Measurements from ENCODE around the gene AZGP1. TPM values are rescaled to one million over a fixed set of nuclear protein-coding genes. Genes with fewer than 3 reads are reported as not detected.
"Not testable (repeated sequence)": the region's sequence is repeated elsewhere in the genome, so short reads cannot be mapped to it uniquely, and the experiment has no call there.

AZGP1 gene
- total and polyA plus RNA-seq, 4 donors = 0.79 to 6.3 (median 3.8) TPM

DNA sequence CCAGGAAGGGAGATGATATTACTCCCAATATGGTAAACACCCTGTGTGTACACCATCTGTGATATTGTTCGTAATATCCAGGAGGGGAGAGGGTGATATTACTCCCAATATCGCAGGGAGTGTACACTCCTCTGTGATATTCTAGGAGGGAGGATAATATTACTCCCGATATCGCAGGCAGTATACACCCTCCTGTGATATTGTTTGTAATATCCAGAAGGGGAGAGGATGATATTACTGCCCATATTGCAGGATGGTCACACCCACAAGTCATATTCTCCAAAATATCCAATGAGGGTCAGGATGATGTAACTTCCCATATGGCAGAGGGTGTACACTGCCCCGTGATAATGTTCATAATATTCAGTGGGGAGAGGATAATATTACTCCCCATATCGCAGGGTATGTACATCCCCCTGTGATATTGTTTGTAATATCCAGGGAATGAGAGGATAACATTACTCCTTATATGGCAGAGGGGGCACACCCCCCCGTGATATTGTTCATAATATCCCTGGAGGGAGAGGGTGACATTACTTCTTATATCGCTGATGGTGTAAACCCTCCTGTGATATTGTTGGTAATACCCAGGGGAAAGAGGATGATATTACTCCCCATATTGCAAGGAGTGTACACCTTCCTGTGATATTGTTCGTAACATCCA lies 17.1 kb downstream of the AZGP1 start:
- DNase-seq (ENCODE audit: low read depth in 4 of 6, low spot score in 6 of 6) = no peak
- H3K9me3 ChIP-seq (ENCODE audit: control insufficient read depth, insufficient read depth, low read length) = no peaks in the 10 kb centered on the region
- no peaks in the 10 kb centered on the region for H3K4me1 ChIP-seq (ENCODE audit: control insufficient read depth, insufficient read depth, low read length)
- WGBS (ENCODE audit: insufficient coverage) = no CpG with 5 or more reads among the region's 9 CpGs
- H3K4me3 ChIP-seq (ENCODE audit: low read depth, low read length) = no peak overlapping the region
- no peak overlapping the region for H3K27ac ChIP-seq (ENCODE audit: low read depth, low read length)
- no peaks in the 10 kb centered on the region for H3K36me3 ChIP-seq (ENCODE audit: control insufficient read depth, insufficient read depth, low read length)
- peaks cover 16% of the 10 kb centered on the region for H3K27me3 ChIP-seq (ENCODE audit: control insufficient read depth, insufficient read depth, low read length)

DNA sequence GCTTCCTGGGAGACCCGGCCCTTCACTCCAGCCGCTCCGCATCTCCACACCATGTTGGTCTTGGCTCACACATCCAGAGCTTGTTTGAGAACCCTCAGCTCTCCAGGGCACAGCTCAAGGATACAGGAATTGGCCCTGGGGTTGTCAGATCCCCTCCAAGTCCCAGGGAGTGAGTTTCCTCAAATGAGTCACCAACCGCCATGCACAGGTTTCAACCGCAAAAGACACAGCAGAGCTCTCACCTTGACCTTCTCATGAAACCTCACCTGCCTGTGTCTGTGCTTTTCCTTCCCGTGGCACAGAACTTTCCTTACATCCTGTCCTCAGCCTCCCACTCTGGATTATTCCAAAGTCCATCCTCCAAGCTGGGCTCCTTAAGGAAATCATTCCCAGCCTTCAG lies 20.6 kb downstream of the AZGP1 start:
- Histone ChIP-seq H3K36me3 (ENCODE audit: control insufficient read depth, insufficient read depth, low read length) (no peaks in the 10 kb centered on the region), H3K4me3 (ENCODE audit: low read depth, low read length) (no peak overlapping the region), H3K27ac (ENCODE audit: low read depth, low read length) (no peak overlapping the region), H3K9me3 (ENCODE audit: control insufficient read depth, insufficient read depth, low read length) (no peaks in the 10 kb centered on the region), H3K27me3 (ENCODE audit: control insufficient read depth, insufficient read depth, low read length) (peaks cover 2% of the 10 kb centered on the region), H3K4me1 (ENCODE audit: control insufficient read depth, insufficient read depth, low read length) (no peaks in the 10 kb centered on the region)
- 90% methylated on average over 6 of the region's 6 CpGs for WGBS (ENCODE audit: insufficient coverage)
- no peak for DNase-seq (ENCODE audit: low read depth in 4 of 6, low spot score in 6 of 6)

DNA sequence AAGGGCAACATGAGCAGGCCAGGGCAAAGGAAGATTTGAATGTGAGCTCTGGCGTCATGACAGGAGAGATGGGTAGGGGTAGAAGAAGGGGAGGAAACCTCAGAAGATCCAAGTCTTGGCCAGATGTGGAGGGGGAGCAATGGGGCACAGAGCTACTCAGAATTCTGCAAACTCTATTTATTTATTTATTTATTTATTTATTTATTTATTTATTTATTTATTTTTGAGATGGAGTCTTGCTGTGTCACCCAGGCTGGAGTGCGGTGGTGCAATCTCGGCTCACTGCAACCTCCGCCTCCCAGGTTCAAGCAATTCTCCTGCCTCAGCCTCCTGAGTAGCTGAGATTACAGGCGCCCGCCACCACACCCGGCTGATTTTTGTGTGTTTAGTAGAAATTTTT lies 21.2 kb downstream of the AZGP1 start:
- not testable (repeated sequence) for H3K4me1 ChIP-seq (ENCODE audit: control insufficient read depth, insufficient read depth, low read length); H3K27me3 ChIP-seq (ENCODE audit: control insufficient read depth, insufficient read depth, low read length); H3K36me3 ChIP-seq (ENCODE audit: control insufficient read depth, insufficient read depth, low read length); DNase-seq (ENCODE audit: low read depth in 4 of 6, low spot score in 6 of 6); H3K27ac ChIP-seq (ENCODE audit: low read depth, low read length); H3K9me3 ChIP-seq (ENCODE audit: control insufficient read depth, insufficient read depth, low read length); H3K4me3 ChIP-seq (ENCODE audit: low read depth, low read length)
- WGBS (ENCODE audit: insufficient coverage) = 81% methylated on average over 4 of the region's 7 CpGs

DNA sequence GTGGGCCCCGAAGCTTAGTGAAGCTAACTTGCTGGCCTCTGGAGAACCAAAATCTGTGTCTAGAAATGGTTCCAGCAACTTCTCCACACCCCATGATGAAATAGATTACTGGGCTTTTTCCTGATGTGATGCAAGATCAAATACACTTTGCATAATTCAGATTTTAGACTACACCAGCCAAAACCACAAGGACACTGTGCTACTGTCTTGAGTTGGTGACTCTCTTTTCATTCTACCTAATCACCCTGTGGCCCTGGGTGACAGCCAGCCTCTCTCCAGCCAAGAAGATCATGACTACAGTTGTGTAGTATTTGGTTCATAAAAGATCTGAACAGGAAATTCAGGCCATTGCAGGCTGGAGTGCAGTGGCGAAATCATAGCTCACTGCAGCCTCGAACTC lies 22.2 kb downstream of the AZGP1 start:
- 95% methylated on average over 2 of the region's 3 CpGs for WGBS (ENCODE audit: insufficient coverage)
- H3K4me3 ChIP-seq (ENCODE audit: low read depth, low read length) = no peak overlapping the region
- H3K36me3 ChIP-seq (ENCODE audit: control insufficient read depth, insufficient read depth, low read length) = no peaks in the 10 kb centered on the region
- H3K27me3 ChIP-seq (ENCODE audit: control insufficient read depth, insufficient read depth, low read length) = no peaks in the 10 kb centered on the region
- no peaks in the 10 kb centered on the region for H3K4me1 ChIP-seq (ENCODE audit: control insufficient read depth, insufficient read depth, low read length)
- no peaks in the 10 kb centered on the region for H3K9me3 ChIP-seq (ENCODE audit: control insufficient read depth, insufficient read depth, low read length)
- DNase-seq (ENCODE audit: low read depth in 4 of 6, low spot score in 6 of 6) = no peak
- no peak overlapping the region for H3K27ac ChIP-seq (ENCODE audit: low read depth, low read length)

DNA sequence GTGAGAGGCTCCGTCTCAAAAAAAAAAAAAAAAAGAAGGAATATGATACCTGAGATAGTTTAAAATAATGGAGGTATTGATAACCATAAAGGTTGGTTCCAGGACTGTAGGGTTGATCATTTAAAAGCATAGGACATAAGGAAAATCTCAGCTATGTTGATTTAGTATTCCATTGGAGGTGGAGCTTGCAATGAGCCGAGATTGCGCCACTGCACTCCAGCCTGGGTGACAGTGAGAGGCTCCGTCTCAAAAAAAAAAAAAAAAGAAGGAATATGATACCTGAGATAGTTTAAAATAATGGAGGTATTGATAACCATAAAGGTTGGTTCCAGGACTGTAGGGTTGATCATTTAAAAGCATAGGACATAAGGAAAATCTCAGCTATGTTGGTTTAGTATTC lies 23.2 kb downstream of the AZGP1 start:
- not testable (repeated sequence) for H3K9me3 ChIP-seq (ENCODE audit: control insufficient read depth, insufficient read depth, low read length); H3K27ac ChIP-seq (ENCODE audit: low read depth, low read length); H3K27me3 ChIP-seq (ENCODE audit: control insufficient read depth, insufficient read depth, low read length); H3K4me1 ChIP-seq (ENCODE audit: control insufficient read depth, insufficient read depth, low read length); H3K36me3 ChIP-seq (ENCODE audit: control insufficient read depth, insufficient read depth, low read length); DNase-seq (ENCODE audit: low read depth in 4 of 6, low spot score in 6 of 6); H3K4me3 ChIP-seq (ENCODE audit: low read depth, low read length)
- WGBS (ENCODE audit: insufficient coverage) = no CpG with 5 or more reads among the region's 4 CpGs

DNA sequence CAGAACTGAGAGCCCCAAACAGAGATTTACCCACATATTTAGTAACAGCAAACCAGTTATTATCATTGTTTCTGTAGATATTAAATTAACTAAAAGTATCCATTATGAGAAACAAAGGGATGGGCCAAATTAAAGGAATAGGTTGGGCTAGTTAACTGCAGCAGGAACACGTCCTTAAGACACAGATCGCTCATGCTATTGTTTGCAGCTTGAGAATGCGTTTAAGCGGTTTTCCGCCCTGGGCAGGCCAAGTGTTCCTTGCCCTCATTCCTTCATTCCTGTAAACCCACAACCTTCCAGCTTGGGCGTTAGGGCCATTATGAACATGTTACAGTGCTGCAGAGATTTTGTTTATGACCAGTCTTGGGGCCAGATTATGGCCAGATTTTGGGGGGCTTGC lies 25.0 kb downstream of the AZGP1 start:
- not testable (repeated sequence) for H3K36me3 ChIP-seq (ENCODE audit: control insufficient read depth, insufficient read depth, low read length); DNase-seq (ENCODE audit: low read depth in 4 of 6, low spot score in 6 of 6); H3K27ac ChIP-seq (ENCODE audit: low read depth, low read length); H3K4me1 ChIP-seq (ENCODE audit: control insufficient read depth, insufficient read depth, low read length); H3K9me3 ChIP-seq (ENCODE audit: control insufficient read depth, insufficient read depth, low read length); H3K27me3 ChIP-seq (ENCODE audit: control insufficient read depth, insufficient read depth, low read length); H3K4me3 ChIP-seq (ENCODE audit: low read depth, low read length)
- WGBS (ENCODE audit: insufficient coverage) = 50% methylated on average over 1 of the region's 6 CpGs

DNA sequence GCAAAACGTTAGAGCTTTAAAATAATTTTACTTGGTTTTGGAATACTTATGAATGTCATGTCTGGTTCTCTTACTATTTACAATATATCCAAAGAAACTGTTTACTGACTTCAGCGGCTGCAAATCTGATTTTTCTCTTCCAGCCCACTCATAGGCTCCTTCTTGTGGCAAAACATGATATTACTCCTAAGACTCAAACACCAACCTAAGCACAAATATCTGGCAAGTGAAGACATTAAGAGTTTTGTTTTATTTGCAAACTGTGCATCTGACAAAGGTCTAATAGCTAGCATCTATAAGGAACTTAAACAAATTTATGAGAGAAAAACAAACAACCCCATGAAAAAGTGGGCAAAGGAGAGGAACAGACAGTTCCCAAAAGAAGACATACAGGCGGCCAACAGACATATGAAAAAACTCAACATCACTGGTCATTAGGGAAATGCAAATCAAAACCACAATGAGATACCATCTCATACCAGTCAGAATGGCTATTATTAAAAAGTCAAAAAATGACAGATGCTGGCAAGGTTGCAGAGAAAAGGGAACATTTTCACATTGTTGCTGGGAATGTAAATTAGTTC lies 26.1 kb downstream of the AZGP1 start:
- DNase-seq (ENCODE audit: low read depth in 4 of 6, low spot score in 6 of 6) = peak in 2 of 6 donors; percentile 11 to 13
- H3K27me3 ChIP-seq (ENCODE audit: control insufficient read depth, insufficient read depth, low read length) = no peaks in the 10 kb centered on the region
- no peak overlapping the region for H3K27ac ChIP-seq (ENCODE audit: low read depth, low read length)
- no CpG with 5 or more reads among the region's 3 CpGs for WGBS (ENCODE audit: insufficient coverage)
- H3K9me3 ChIP-seq (ENCODE audit: control insufficient read depth, insufficient read depth, low read length) = no peaks in the 10 kb centered on the region
- H3K36me3 ChIP-seq (ENCODE audit: control insufficient read depth, insufficient read depth, low read length) = no peaks in the 10 kb centered on the region
- no peak overlapping the region for H3K4me3 ChIP-seq (ENCODE audit: low read depth, low read length)
- H3K4me1 ChIP-seq (ENCODE audit: control insufficient read depth, insufficient read depth, low read length) = no peaks in the 10 kb centered on the region

DNA sequence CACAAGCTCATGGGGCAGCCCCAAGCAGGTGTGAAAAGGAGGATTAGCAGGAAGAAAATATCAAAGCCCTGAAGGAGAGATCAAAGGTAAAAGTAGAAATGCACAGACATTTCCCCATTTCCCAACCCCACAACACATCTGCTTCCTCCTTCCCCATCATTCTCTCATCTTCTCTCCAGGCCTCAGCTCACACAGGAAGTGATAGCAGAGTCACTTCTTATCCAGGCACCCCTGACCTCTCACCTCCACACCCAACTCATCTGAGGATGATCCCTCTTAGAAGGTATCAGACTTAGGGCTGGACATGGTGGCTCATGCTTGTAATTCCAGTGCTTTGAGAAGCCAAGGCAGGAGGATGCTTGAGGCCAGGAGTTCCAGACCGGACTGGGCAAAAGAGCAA lies 28.2 kb downstream of the AZGP1 start:
- 83% methylated on average over 1 of the region's 1 CpG for WGBS (ENCODE audit: insufficient coverage)
- no peaks in the 10 kb centered on the region for H3K9me3 ChIP-seq (ENCODE audit: control insufficient read depth, insufficient read depth, low read length)
- no peaks in the 10 kb centered on the region for H3K36me3 ChIP-seq (ENCODE audit: control insufficient read depth, insufficient read depth, low read length)
- no peak for DNase-seq (ENCODE audit: low read depth in 4 of 6, low spot score in 6 of 6)
- H3K4me1 ChIP-seq (ENCODE audit: control insufficient read depth, insufficient read depth, low read length) = no peaks in the 10 kb centered on the region
- no peaks in the 10 kb centered on the region for H3K27me3 ChIP-seq (ENCODE audit: control insufficient read depth, insufficient read depth, low read length)
- no peak overlapping the region for H3K4me3 ChIP-seq (ENCODE audit: low read depth, low read length)
- H3K27ac ChIP-seq (ENCODE audit: low read depth, low read length) = no peak overlapping the region

DNA sequence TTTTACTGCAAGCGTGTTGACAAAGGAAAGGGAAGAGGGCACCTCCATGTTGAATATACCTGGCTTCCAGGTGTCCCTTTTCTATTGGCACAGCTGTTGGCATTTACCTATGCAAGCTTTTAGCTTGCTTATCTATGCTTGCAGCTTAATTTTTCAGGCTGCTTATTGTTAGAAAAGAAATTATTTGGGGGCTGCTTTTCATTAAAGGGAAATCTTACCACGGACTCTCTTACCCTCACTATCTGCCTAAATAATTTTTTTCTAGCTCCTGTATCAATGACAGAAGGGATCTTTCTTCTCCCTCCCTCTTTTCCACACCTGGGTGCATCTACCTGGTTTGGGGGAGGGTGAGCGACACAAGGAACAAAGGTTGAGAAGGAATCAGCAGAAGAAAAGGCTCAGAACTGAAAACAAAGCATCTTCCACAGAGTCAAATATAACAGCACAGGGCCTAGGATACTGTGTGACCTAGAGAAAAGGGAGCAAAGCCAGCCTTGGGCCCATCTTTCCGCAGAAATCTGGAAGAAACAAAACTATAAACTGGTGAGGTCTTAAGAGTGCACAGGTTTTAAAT lies 31.2 kb downstream of the AZGP1 start:
- DNase-seq (ENCODE audit: low read depth in 4 of 6, low spot score in 6 of 6) = no peak
- Histone ChIP-seq H3K36me3 (ENCODE audit: control insufficient read depth, insufficient read depth, low read length) (no peaks in the 10 kb centered on the region), H3K9me3 (ENCODE audit: control insufficient read depth, insufficient read depth, low read length) (no peaks in the 10 kb centered on the region), H3K4me1 (ENCODE audit: control insufficient read depth, insufficient read depth, low read length) (no peaks in the 10 kb centered on the region), H3K27me3 (ENCODE audit: control insufficient read depth, insufficient read depth, low read length) (no peaks in the 10 kb centered on the region), H3K4me3 (ENCODE audit: low read depth, low read length) (no peak overlapping the region), H3K27ac (ENCODE audit: low read depth, low read length) (no peak overlapping the region)
- WGBS (ENCODE audit: insufficient coverage) = no CpG with 5 or more reads among the region's 4 CpGs
